H1 (cell line): ENCODE data around the gene CLPX. TPM values are rescaled to one million over a fixed set of nuclear protein-coding genes. Genes with fewer than 3 reads are reported as not detected.

Source experiments
- CHD7 ChIP-seq: fragments of 300-600 bp; sonication (generic); IDR thresholded peaks from 2 replicates; pipeline ENCODE4 v1.7.1; 2012; ENCODE audit warnings: low read length, moderate library complexity, mild to moderate bottlenecking, inconsistent platforms; ENCODE audit not compliant: insufficient replicate concordance
- polyA plus RNA-seq, 7 experiments: library from polyadenylated mRNA; depleted of rRNA in 3 of 7; stranded (reverse) in 5 of 7; unstranded in 2 of 7; fragments of >200 nt in 5 of 7; fragments of 200-250 nt in 2 of 7; gene quantifications; 1 replicate in 5 of 7; 2 replicates in 1 of 7; 4 replicates in 1 of 7; pipeline versions ENCODE4 v1.2.1 to v1.2.3, GENCODE V29; 2011 to 2013; ENCODE audit warnings: missing spikeins in 2 of 7, mixed read lengths in 2 of 7
- total RNA-seq: library from RNA; stranded (reverse); fragmentation: NEBNext Ultra II Directional; extraction: Animal tissue kit (Norgen Biotek cat#: 25700); gene quantifications from 2 replicates; pipeline ENCODE4 v1.2.1, GENCODE V29; 2021

The CLPX gene
- total and polyA plus RNA-seq, 2 of the 8 experiments (the other 6 are each of a cell fraction or from before 2014, with no cell fraction given), result 10.5 to 53.6 TPM

- no peak for TF ChIP-seq CHD7
Measured at GRCh38 chr15:65115086-65115485, 70.1 kb downstream of the CLPX start, which contains the start of gene UBAP1L (continued).
